ENCODE measurements around the gene MCAM. TPM values are rescaled to one million over a fixed set of nuclear protein-coding genes. Genes with fewer than 3 reads are reported as not detected.

The MCAM gene
- total and polyA plus RNA-seq, 2 donors (not counting 1 experiment from before 2014, with no cell fraction given): 4.8 to 26.3 TPM

DNA sequence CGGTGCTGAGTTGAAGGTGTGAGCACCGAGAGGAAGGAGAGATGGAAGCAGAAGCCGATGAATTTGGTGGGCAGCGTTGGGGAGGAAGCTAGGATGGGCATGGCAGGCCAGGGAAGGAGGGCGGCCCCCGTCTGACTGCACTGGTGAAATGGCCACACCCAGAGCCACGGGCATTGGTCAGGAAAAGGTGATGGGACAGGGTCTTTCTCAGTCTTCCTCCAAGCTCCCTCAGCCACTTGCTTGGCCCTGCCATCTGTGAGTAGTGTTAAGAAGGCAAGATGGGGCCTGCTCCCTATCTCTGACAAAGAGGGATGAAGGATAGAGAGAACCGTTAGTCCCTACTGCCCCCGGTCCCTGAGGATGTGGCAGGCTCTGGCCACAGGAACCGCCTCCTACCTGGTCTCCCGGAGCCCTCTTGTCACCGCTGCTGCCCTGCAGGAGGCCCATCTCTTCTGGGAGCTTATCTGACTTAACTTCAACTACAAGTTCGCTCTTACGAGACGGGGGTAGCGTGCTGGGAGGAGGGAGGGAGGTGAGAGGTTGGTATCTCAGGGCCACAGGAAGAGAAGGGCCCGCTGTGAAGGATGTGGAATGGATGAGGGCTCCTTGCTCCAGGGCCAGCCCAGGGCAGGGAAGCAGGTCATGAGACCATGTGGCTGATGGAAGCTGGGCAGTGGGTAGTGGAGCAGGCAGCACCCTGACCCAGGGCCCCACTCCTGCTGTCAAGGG, 6.8 kb downstream of the MCAM start:
- Histone ChIP-seq H3K27me3 (ENCODE audit: control insufficient read depth, insufficient read depth, low read length) (no peaks in the 10 kb centered on the region), H3K36me3 (ENCODE audit: control insufficient read depth, insufficient read depth, low read length) (peaks cover 6% of the 10 kb centered on the region), H3K27ac (ENCODE audit: insufficient read depth, low read length) (no peak overlapping the region), H3K9ac (ENCODE audit: insufficient read depth, low read length) (no peak overlapping the region), H3K79me2 (ENCODE audit: control insufficient read depth, insufficient read depth, low read length) (no peaks in the 10 kb centered on the region), H2AFZ (ENCODE audit: low read length) (no peak overlapping the region), H3K4me1 (ENCODE audit: control insufficient read depth, extremely low read depth, insufficient read depth, low read length) (peaks cover 5% of the 10 kb centered on the region), H3K9me3 (ENCODE audit: control insufficient read depth, insufficient read depth, low read depth, low read length) (no peaks in the 10 kb centered on the region), H3K4me2 (ENCODE audit: extremely low read depth, insufficient read depth, low read length) (no peak overlapping the region), H4K20me1 (ENCODE audit: control insufficient read depth, extremely low read depth, insufficient read depth, low read length) (no peaks in the 10 kb centered on the region), H3K4me3 (replicated peaks in 1 of 4; ENCODE audit: control extremely low read depth in 1 of 4, insufficient read depth in 1 of 4, low read depth in 3 of 4, low read length in 4 of 4) (no peak overlapping the region)
- no peak for TF ChIP-seq EZH2 (IDR thresholded peaks at IDR 0.05; ENCODE audit: low read length, missing control alignments)
- TF ChIP-seq, protein P1, sequence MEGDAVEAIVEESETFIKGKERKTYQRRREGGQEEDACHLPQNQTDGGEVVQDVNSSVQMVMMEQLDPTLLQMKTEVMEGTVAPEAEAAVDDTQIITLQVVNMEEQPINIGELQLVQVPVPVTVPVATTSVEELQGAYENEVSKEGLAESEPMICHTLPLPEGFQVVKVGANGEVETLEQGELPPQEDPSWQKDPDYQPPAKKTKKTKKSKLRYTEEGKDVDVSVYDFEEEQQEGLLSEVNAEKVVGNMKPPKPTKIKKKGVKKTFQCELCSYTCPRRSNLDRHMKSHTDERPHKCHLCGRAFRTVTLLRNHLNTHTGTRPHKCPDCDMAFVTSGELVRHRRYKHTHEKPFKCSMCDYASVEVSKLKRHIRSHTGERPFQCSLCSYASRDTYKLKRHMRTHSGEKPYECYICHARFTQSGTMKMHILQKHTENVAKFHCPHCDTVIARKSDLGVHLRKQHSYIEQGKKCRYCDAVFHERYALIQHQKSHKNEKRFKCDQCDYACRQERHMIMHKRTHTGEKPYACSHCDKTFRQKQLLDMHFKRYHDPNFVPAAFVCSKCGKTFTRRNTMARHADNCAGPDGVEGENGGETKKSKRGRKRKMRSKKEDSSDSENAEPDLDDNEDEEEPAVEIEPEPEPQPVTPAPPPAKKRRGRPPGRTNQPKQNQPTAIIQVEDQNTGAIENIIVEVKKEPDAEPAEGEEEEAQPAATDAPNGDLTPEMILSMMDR (conservative IDR thresholded peaks at IDR 0.05 in 1 of 2, IDR thresholded peaks at IDR 0.05 in 1 of 2; ENCODE audit: low read depth in 1 of 2, low read length in 2 of 2): no peak
- no peak for DNase-seq (ENCODE audit: low read depth in 2 of 2)

DNA sequence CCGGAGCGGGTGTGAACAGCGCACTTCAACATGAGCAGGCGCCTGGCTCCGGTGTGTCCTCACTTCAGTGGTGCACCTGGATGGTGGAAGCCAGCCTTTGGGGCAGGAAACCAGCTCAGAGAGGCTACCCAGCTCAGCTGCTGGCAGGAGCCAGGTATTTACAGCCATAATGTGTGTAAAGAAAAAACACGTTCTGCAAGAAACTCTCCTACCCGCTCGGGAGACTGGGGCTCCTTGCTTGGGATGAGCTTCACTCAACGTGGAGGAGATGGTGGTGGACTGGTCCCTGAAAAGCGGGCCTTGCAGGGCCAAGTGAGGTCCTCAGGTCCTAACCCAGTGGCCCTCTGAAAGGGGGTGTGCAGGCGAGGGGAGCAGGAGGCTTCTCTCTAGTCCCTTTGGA, 7.5 kb downstream of the MCAM start:
- no peak overlapping the region for H2AFZ ChIP-seq (ENCODE audit: low read length)
- DNase-seq (ENCODE audit: low read depth in 2 of 2): no peak
- no peak overlapping the region for H3K9ac ChIP-seq (ENCODE audit: insufficient read depth, low read length)
- no peaks in the 10 kb centered on the region for H3K9me3 ChIP-seq (ENCODE audit: control insufficient read depth, insufficient read depth, low read depth, low read length)
- H3K27ac ChIP-seq (ENCODE audit: insufficient read depth, low read length): no peak overlapping the region
- peaks cover 5% of the 10 kb centered on the region for H3K4me1 ChIP-seq (ENCODE audit: control insufficient read depth, extremely low read depth, insufficient read depth, low read length)
- no peak overlapping the region for H3K4me2 ChIP-seq (ENCODE audit: extremely low read depth, insufficient read depth, low read length)
- H3K36me3 ChIP-seq (ENCODE audit: control insufficient read depth, insufficient read depth, low read length): peaks cover 6% of the 10 kb centered on the region
- no peaks in the 10 kb centered on the region for H3K27me3 ChIP-seq (ENCODE audit: control insufficient read depth, insufficient read depth, low read length)
- H3K4me3 ChIP-seq (replicated peaks in 1 of 4; ENCODE audit: control extremely low read depth in 1 of 4, insufficient read depth in 1 of 4, low read depth in 3 of 4, low read length in 4 of 4): no peak overlapping the region
- no peak for TF ChIP-seq EZH2 (IDR thresholded peaks at IDR 0.05; ENCODE audit: low read length, missing control alignments)
- TF ChIP-seq, protein P1 (conservative IDR thresholded peaks at IDR 0.05 in 1 of 2, IDR thresholded peaks at IDR 0.05 in 1 of 2; ENCODE audit: low read depth in 1 of 2, low read length in 2 of 2): no peak
- H4K20me1 ChIP-seq (ENCODE audit: control insufficient read depth, extremely low read depth, insufficient read depth, low read length): no peaks in the 10 kb centered on the region
- no peaks in the 10 kb centered on the region for H3K79me2 ChIP-seq (ENCODE audit: control insufficient read depth, insufficient read depth, low read length)

DNA sequence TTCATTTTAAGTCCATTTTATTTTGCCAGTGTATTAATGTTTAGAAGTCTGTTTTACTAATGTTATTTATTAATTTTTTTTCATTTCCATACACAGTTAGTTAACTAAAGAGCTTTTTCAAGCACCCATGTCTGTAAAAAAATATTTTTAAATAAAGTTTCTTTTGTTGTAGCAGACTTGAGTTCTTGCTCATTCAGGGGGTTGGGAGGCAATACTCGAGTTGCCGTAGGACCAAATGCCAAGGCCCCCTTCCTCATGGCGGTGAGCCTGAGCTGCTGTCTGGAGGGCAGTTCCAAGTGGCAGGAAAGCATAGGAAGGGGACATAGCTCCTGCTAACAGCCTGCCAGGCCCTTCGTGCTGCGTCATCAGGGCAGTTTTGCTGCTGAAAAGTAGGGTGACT, 9.0 kb downstream of the MCAM start:
- H3K4me2 ChIP-seq (ENCODE audit: extremely low read depth, insufficient read depth, low read length): no peak overlapping the region
- no peak for TF ChIP-seq EZH2 (IDR thresholded peaks at IDR 0.05; ENCODE audit: low read length, missing control alignments)
- TF ChIP-seq, protein P1 (conservative IDR thresholded peaks at IDR 0.05 in 1 of 2, IDR thresholded peaks at IDR 0.05 in 1 of 2; ENCODE audit: low read depth in 1 of 2, low read length in 2 of 2): no peak
- H3K9ac ChIP-seq (ENCODE audit: insufficient read depth, low read length): no peak overlapping the region
- peaks cover 8% of the 10 kb centered on the region for H3K36me3 ChIP-seq (ENCODE audit: control insufficient read depth, insufficient read depth, low read length)
- no peak for DNase-seq (ENCODE audit: low read depth in 2 of 2)
- H3K4me3 ChIP-seq (replicated peaks in 1 of 4; ENCODE audit: control extremely low read depth in 1 of 4, insufficient read depth in 1 of 4, low read depth in 3 of 4, low read length in 4 of 4): no peak overlapping the region
- H3K79me2 ChIP-seq (ENCODE audit: control insufficient read depth, insufficient read depth, low read length): no peaks in the 10 kb centered on the region
- H3K27ac ChIP-seq (ENCODE audit: insufficient read depth, low read length): no peak overlapping the region
- peaks cover 5% of the 10 kb centered on the region for H3K4me1 ChIP-seq (ENCODE audit: control insufficient read depth, extremely low read depth, insufficient read depth, low read length)
- no peaks in the 10 kb centered on the region for H4K20me1 ChIP-seq (ENCODE audit: control insufficient read depth, extremely low read depth, insufficient read depth, low read length)
- no peak overlapping the region for H2AFZ ChIP-seq (ENCODE audit: low read length)
- no peaks in the 10 kb centered on the region for H3K27me3 ChIP-seq (ENCODE audit: control insufficient read depth, insufficient read depth, low read length)
- no peaks in the 10 kb centered on the region for H3K9me3 ChIP-seq (ENCODE audit: control insufficient read depth, insufficient read depth, low read depth, low read length)
